Activated CD8-positive, alpha-beta T cell treated with anti-CD3 and anti-CD28 coated beads for 36 hours (primary cell): ENCODE data around the gene NONO. TPM values are rescaled to one million over a fixed set of nuclear protein-coding genes. Genes with fewer than 3 reads are reported as not detected.
"Not testable (repeated sequence)": the region's sequence is repeated elsewhere in the genome, so short reads cannot be mapped to it uniquely, and the experiment has no call there.

Source experiments
- ATAC-seq: fragments of 200-7000 bp; cut with Tn5 transposase; one replicate; pipeline ENCODE4 v1.10.0; 2021; ENCODE audit warnings: mild to moderate bottlenecking, moderate library complexity
- CTCF ChIA-PET: fragments of 350-600 bp; sonication (Branson Sonifier 250); formaldehyde crosslinking; loops from one replicate; lab custom pipeline; 2021; ENCODE audit warnings: antibody characterized with exemption; lab: Charles Lee
- POLR2A ChIA-PET: fragments of 350-600 bp; sonication (Branson Sonifier 250); formaldehyde crosslinking; loops from one replicate; lab custom pipeline; 2021; ENCODE audit warnings: antibody characterized with exemption; lab: Charles Lee
- DNase-seq: peaks from one replicate; pipeline ENCODE4 v3.0.0-alpha.2; 2020
- H3K27ac Mint-ChIP-seq: one replicate; pipeline ENCODE4 v1.8.0; 2021; ENCODE audit warnings: mild to moderate bottlenecking, mixed read lengths
- H3K27me3 Mint-ChIP-seq: one replicate; pipeline ENCODE4 v1.8.0; 2021; ENCODE audit warnings: mixed read lengths
- H3K36me3 Mint-ChIP-seq: one replicate; pipeline ENCODE4 v1.8.0; 2021; ENCODE audit warnings: low read depth, mixed read lengths
- H3K4me1 Mint-ChIP-seq: one replicate; pipeline ENCODE4 v1.8.0; 2021; ENCODE audit warnings: low read depth, mixed read lengths
- H3K4me3 Mint-ChIP-seq: one replicate; pipeline ENCODE4 v1.8.0; 2021; ENCODE audit warnings: mild to moderate bottlenecking, moderate library complexity, mixed read lengths
- H3K9me3 Mint-ChIP-seq: one replicate; pipeline ENCODE4 v1.8.0; 2021; ENCODE audit warnings: mixed read lengths
- intact Hi-C: fragments of 100-400 bp; cut with micrococcal nuclease; formaldehyde crosslinking; loops from one replicate; pipeline ENCODE4 v1.10.0; 2022
- total RNA-seq, 2 experiments: library from RNA; stranded (reverse); gene quantifications; one replicate each; pipeline ENCODE4 v1.2.3, GENCODE V29; 2021
- TF ChIP-seq, protein P1 (sequence below): fragments of 200-600 bp; IDR thresholded peaks from one replicate; pipeline ENCODE4 v1.8.0; 2022; ENCODE audit warnings: antibody characterized with exemption, mild to moderate bottlenecking

NONO gene
- total RNA-seq, 2 experiments from 2014 or later = 461 to 487 TPM

DNA sequence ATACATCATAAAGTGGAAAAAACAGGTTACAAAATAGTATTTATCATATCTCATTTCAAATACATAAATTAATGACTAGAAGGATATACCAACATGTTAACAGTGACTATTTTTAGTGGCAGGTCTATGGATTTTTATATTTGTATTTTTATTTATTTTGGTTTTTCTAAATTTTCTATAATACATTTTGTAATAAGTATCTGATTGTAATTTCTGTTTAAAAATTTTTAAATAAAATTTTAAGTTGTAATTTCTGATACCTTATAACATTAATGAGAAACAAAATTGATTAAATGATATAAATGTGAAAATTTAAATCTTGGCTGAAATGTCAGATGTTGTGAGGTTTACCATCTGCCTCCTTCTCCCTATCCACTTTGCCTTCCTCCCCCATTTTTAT, 2.5 kb downstream of the NONO start:
- H3K4me3 Mint-ChIP-seq = peak overlapping the region; percentile 86
- peaks cover 37% of the 10 kb centered on the region for H3K36me3 Mint-ChIP-seq
- CTCF ChIA-PET = no interaction called here
- POLR2A ChIA-PET = interaction anchor here (0.7 to 4.7 kb wide), 6 partner anchors 30 to 256 kb away, joined by 3 to 13 read pairs (median 4); partner anchors contain the start of gene TAF1
- H3K9me3 Mint-ChIP-seq = no peaks in the 10 kb centered on the region
- peak overlapping the region; percentile 55 for H3K27ac Mint-ChIP-seq
- TF ChIP-seq, protein P1, sequence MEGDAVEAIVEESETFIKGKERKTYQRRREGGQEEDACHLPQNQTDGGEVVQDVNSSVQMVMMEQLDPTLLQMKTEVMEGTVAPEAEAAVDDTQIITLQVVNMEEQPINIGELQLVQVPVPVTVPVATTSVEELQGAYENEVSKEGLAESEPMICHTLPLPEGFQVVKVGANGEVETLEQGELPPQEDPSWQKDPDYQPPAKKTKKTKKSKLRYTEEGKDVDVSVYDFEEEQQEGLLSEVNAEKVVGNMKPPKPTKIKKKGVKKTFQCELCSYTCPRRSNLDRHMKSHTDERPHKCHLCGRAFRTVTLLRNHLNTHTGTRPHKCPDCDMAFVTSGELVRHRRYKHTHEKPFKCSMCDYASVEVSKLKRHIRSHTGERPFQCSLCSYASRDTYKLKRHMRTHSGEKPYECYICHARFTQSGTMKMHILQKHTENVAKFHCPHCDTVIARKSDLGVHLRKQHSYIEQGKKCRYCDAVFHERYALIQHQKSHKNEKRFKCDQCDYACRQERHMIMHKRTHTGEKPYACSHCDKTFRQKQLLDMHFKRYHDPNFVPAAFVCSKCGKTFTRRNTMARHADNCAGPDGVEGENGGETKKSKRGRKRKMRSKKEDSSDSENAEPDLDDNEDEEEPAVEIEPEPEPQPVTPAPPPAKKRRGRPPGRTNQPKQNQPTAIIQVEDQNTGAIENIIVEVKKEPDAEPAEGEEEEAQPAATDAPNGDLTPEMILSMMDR = no peak
- peaks cover 9% of the 10 kb centered on the region for H3K4me1 Mint-ChIP-seq
- H3K27me3 Mint-ChIP-seq = no peaks in the 10 kb centered on the region
- intact Hi-C loops = loop anchor here (10.0 kb wide), 2 partner anchors 91 to 249 kb away; partner anchors contain the start of gene OGT
- ATAC-seq (no peak), DNase-seq (no peak)

DNA sequence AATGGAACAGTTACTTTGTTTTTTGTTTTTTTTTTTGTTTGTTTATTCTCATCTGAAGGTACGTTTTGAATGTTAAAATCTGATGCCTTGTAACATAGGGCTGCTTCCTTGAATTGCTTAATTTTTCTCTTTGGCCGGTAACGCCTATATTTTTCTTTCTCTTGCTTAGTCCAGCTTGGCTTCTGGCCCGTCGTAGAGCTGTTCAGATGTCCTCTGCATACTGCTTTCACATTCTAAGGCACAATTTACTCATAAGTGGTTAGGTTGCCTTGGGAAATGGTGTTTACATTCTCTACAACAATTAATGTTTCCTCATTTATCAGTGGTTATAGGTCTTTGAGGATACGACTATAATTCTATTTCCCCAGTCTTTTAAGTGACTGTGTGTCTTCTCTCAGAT, 7.9 kb downstream of the NONO start:
- Mint-ChIP-seq H3K27ac (peak overlapping the region; percentile 30), H3K9me3 (no peaks in the 10 kb centered on the region), H3K27me3 (no peaks in the 10 kb centered on the region), H3K36me3 (peaks cover 44% of the 10 kb centered on the region), H3K4me1 (peaks cover 13% of the 10 kb centered on the region), H3K4me3 (no peak overlapping the region)
- ATAC-seq (no peak), DNase-seq (no peak)
- TF ChIP-seq, protein P1 = no peak
- POLR2A ChIA-PET = interaction anchor here (0.6 to 1.7 kb wide), 6 partner anchors 8 to 253 kb away, joined by 3 to 12 read pairs (median 4); partner anchors contain the start of genes ITGB1BP2 and NONO
- CTCF ChIA-PET = no interaction called here
- intact Hi-C loops = no loop called here

DNA sequence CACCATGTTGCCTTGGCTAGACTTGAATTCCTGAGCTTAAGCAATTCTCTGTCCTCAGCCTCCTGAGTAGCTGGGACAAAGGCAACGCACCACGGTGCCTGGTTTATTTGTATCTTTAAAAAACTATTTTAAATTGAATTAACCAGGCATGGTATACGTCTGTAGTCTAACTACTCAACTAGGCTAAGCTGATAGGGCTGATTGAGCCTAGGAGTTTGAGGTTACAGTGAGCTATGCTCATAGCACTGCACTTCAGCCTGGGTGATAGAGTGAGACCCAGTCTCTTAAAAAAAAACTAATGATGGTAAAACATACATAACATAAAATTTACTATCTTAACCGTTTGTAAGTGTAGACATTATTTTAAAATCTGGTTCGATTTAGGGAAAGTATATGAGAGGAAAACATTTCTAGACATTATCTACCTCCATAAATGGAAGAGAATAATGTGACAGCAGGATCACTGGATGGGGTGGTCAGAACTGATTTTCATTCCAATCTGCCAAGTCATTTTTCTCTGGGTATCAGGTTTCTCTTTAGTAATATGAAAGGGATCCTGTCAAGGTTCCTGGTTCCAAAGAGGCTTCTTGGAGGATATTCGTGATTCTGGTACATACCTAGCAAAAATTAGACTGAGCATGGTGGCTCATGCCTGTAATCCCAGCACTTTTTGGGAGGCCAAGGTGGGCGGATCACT, 9.4 kb downstream of the NONO start:
- H3K36me3 Mint-ChIP-seq = peaks cover 55% of the 10 kb centered on the region
- DNase-seq (no peak), ATAC-seq (no peak)
- H3K9me3 Mint-ChIP-seq = no peaks in the 10 kb centered on the region
- peaks cover 13% of the 10 kb centered on the region for H3K4me1 Mint-ChIP-seq
- CTCF ChIA-PET = no interaction called here
- H3K4me3 Mint-ChIP-seq = no peak overlapping the region
- no peaks in the 10 kb centered on the region for H3K27me3 Mint-ChIP-seq
- POLR2A ChIA-PET = interaction anchor here (0.8 to 1.7 kb wide), 6 partner anchors 9 to 111 kb away, joined by 3 to 12 read pairs (median 4); partner anchors contain the start of genes ITGB1BP2 and NONO
- TF ChIP-seq, protein P1 = no peak
- intact Hi-C loops = no loop called here
- no peak overlapping the region for H3K27ac Mint-ChIP-seq

DNA sequence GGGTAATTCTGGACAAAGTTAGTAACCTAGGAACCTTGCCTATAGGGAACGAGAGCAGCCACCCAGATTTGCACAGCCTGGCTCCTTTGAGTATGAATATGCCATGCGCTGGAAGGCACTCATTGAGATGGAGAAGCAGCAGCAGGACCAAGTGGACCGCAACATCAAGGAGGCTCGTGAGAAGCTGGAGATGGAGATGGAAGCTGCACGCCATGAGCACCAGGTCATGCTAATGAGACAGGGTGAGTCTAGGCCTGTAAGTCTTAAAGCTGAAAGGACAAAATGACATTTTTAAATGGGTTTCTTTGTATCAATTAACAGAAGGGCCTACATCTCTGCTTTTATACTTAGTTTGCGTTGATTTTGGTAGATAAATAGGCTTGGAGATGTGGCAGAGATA, 13.4 kb downstream of the NONO start:
- Mint-ChIP-seq H3K4me3 (no peak overlapping the region), H3K27me3 (no peaks in the 10 kb centered on the region), H3K4me1 (peaks cover 15% of the 10 kb centered on the region), H3K36me3 (peaks cover 69% of the 10 kb centered on the region), H3K9me3 (no peaks in the 10 kb centered on the region), H3K27ac (no peak overlapping the region)
- ChIA-PET CTCF (no interaction called here), POLR2A (interaction anchor here (0.5 to 3.5 kb wide), 4 partner anchors 9 to 215 kb away, joined by 3 to 14 read pairs (median 6); partner anchors contain the start of gene NONO)
- TF ChIP-seq, protein P1 = no peak
- intact Hi-C loops = no loop called here
- DNase-seq = no peak
- ATAC-seq = no peak

DNA sequence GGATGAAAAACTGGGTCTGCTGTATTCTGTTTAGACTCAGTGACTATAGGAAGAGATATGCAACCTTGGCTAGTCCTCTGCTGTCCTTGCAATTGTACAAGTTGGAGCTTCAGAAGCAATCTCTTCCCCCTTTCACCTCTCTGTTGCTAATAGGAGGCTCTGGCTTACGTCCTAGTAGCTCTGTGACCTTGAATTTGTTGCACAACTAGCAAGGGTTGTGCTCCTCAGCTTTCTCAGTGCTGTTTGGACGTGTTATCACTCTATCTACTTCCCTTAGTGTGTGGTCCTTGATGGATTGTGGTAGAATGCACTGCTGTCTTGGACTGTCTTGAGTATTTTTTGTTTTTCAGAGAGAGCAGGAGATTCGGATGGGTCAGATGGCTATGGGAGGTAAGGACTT, 14.7 kb downstream of the NONO start:
- DNase-seq (no peak), ATAC-seq (no peak)
- CTCF ChIA-PET = no interaction called here
- TF ChIP-seq, protein P1 = no peak
- intact Hi-C loops = no loop called here
- peaks cover 64% of the 10 kb centered on the region for H3K36me3 Mint-ChIP-seq
- peaks cover 27% of the 10 kb centered on the region for H3K4me1 Mint-ChIP-seq
- H3K4me3 Mint-ChIP-seq = no peak overlapping the region
- no peaks in the 10 kb centered on the region for H3K27me3 Mint-ChIP-seq
- no peak overlapping the region for H3K27ac Mint-ChIP-seq
- POLR2A ChIA-PET = interaction anchor here (0.5 to 3.5 kb wide), 3 partner anchors 8 to 15 kb away, joined by 3 to 14 read pairs (median 4); partner anchors contain the start of gene NONO
- no peaks in the 10 kb centered on the region for H3K9me3 Mint-ChIP-seq

DNA sequence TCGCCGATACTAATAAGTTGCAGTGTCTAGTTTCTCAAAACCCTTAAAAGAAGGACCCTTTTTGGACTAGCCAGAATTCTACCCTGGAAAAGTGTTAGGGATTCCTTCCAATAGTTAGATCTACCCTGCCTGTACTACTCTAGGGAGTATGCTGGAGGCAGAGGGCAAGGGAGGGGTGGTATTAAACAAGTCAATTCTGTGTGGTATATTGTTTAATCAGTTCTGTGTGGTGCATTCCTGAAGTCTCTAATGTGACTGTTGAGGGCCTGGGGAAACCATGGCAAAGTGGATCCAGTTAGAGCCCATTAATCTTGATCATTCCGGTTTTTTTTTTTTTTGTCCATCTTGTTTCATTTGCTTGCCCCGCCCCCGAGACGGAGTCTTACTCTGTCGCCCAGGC, 16.6 kb downstream of the NONO start:
- POLR2A ChIA-PET, H3K4me3 Mint-ChIP-seq, ATAC-seq, intact Hi-C loops, H3K9me3 Mint-ChIP-seq, H3K27me3 Mint-ChIP-seq, DNase-seq, H3K27ac Mint-ChIP-seq, CTCF ChIA-PET: not testable (repeated sequence)
- H3K4me1 Mint-ChIP-seq = peaks cover 23% of the 10 kb centered on the region
- peaks cover 70% of the 10 kb centered on the region for H3K36me3 Mint-ChIP-seq

DNA sequence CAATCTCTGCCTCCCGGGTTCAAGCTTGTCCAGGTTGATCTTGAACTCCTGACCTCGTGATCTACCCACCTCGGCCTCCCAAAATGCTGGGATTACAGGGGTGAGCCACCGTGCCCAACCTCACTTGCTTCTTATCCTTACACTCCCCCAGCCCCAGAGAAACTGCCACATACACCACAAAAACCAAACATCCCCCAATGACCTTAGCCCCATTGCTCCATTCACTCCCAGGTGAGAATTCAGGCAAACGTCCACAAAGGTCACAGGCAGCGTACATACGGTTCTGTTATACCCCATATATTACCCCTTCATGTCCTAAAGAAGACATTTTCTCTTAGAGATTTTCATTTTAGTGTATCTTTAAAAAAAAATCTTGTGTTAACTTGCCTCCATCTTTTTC, 17.1 kb downstream of the NONO start:
- CTCF ChIA-PET, DNase-seq, intact Hi-C loops, ATAC-seq, H3K4me3 Mint-ChIP-seq, H3K27ac Mint-ChIP-seq, H3K27me3 Mint-ChIP-seq, H3K9me3 Mint-ChIP-seq, POLR2A ChIA-PET: not testable (repeated sequence)
- peaks cover 23% of the 10 kb centered on the region for H3K4me1 Mint-ChIP-seq
- peaks cover 72% of the 10 kb centered on the region for H3K36me3 Mint-ChIP-seq
